Heart left ventricle (tissue), 16 donors: ENCODE data around the gene MYO3A. TPM values are rescaled to one million over a fixed set of nuclear protein-coding genes. Genes with fewer than 3 reads are reported as not detected.
A peak's percentile ranks its signal among the peaks of the same experiment; 100 is the strongest.
"Not testable (repeated sequence)": the region's sequence is repeated elsewhere in the genome, so short reads cannot be mapped to it uniquely, and the experiment has no call there.

Experiments used
- ATAC-seq, 4 donors: fragments of 200-7000 bp; cut with Tn5 transposase; one replicate each; pipeline ENCODE4 v1.9.1; 2020 to 2022; ENCODE audit warnings: moderate library complexity in 4 of 4, mild to moderate bottlenecking in 3 of 4, moderate number of reproducible peaks in 1 of 4
- DNase-seq, 5 donors: peaks; one replicate each; pipeline ENCODE4 v3.0.0-alpha.2; 2020
- H3K27ac ChIP-seq, 12 donors: fragments of 200-600 bp; sonication (generic) in 4 of 12; one replicate each; pipeline versions ENCODE4 v1.5.0 to v1.8.0; 2016 to 2022; ENCODE audit warnings: mild to moderate bottlenecking in 2 of 12
- H3K27me3 ChIP-seq, 9 donors: fragments of 200-600 bp; sonication (generic) in 2 of 9; one replicate each; pipeline versions ENCODE4 v1.5.1 to v1.8.0; 2016 to 2022; ENCODE audit warnings: mild to moderate bottlenecking in 3 of 9
- H3K36me3 ChIP-seq, 9 donors: fragments of 200-600 bp; sonication (generic) in 2 of 9; one replicate each; pipeline versions ENCODE4 v1.5.0 to v1.8.0; 2018 to 2022; ENCODE audit warnings: mild to moderate bottlenecking in 2 of 9
- H3K4me1 ChIP-seq, 12 donors: fragments of 200-600 bp; sonication (generic) in 4 of 12; one replicate each; pipeline versions ENCODE4 v1.5.0 to v1.8.0; 2016 to 2022; ENCODE audit warnings: mild to moderate bottlenecking in 3 of 12
- H3K4me3 ChIP-seq, 12 donors: fragments of 200-600 bp; sonication (generic) in 4 of 12; one replicate each; pipeline versions ENCODE4 v1.5.0 to v1.8.0; 2017 to 2022; ENCODE audit warnings: mild to moderate bottlenecking in 9 of 12, moderate library complexity in 4 of 12
- H3K9me3 ChIP-seq, 12 donors: fragments of 200-600 bp; sonication (generic) in 4 of 12; one replicate each; pipeline versions ENCODE4 v1.5.0 to v1.8.0; 2016 to 2022; ENCODE audit warnings: mild to moderate bottlenecking in 1 of 12
- POLR2A ChIP-seq, 2 donors: fragments of 450-650 bp; IDR thresholded peaks; one replicate each; pipeline ENCODE4 v1.6.1; 2017; ENCODE audit warnings: antibody characterized with exemption in 2 of 2, mild to moderate bottlenecking in 2 of 2, moderate library complexity in 2 of 2
- WGBS, 4 donors: extraction: QIAGEN DNeasy Blood & Tissue Kit in 2 of 4; methylation state at CpG; one replicate each; pipeline versions ENCODE4 v1.1.5 to v1.1.7; 2013 to 2018; 5-methylcytosine and 5-hydroxymethylcytosine counted together
- intact Hi-C, 10 donors: fragments of 100-400 bp; cut with DNase I; formaldehyde crosslinking; loops; one replicate each; pipeline versions ENCODE4 v1.11.1 to v1.14.2; 2022
- polyA plus RNA-seq, 2 donors: library from polyadenylated mRNA; stranded (reverse); fragments of 200-250 nt; gene quantifications; one replicate each; pipeline ENCODE4 v1.2.3, GENCODE V29; 2013
- total RNA-seq, 9 donors: library from RNA; depleted of rRNA in 2 of 9; stranded (reverse); fragments of >200 nt in 2 of 9; fragmentation: NEBNext Ultra II Directional in 3 of 9; extraction: Animal tissue kit (Norgen Biotek cat#: 25700) in 3 of 9; gene quantifications; one replicate each; pipeline versions ENCODE4 v1.1.0 to v1.2.4, GENCODE V29; 2016 to 2023
- TF ChIP-seq, protein P1 (sequence below), 12 donors: fragments of 200-600 bp; sonication (generic) in 4 of 12; IDR thresholded peaks; one replicate each; pipeline versions ENCODE4 v1.5.0 to v1.8.0; 2018 to 2022; ENCODE audit warnings: antibody characterized with exemption in 12 of 12, mild to moderate bottlenecking in 5 of 12
- donor health status: ischemic (EF 13 %, LVEDD 7.1; RV severe dilation, severe dysfunction).
- donor health status: healthy with polysubstance abuse.
- donor health status: DM: no; HTN: yes; CAD: no.
- donor health status: DM: no; HTN: no; CAD: no.
- donor health status: ischemic (EF 25% LVEDD 6.9; RV normal size, moderate dysfunction).
- donor health status: ischemic (EF 25% LVEDD 5.7; RV mildly dilated, moderate dysfunction).
- donor health status: healthy.
- donor health status: DM: yes; HTN: yes; CAD: no.
- donor health status: ischemic (EF 35%, LVEDD 5.7; RV mildly dilated, moderate dysfunction).
- donor health status: nonischemic (EF 11% LVEDD 7.7; RV severe dilation, severe dysfunction).
- donor health status: DM: yes; HTN: yes; CAD: no.
- donor health status: PGD.
- donor health status: ischemic (EF 29% LVEDD 5.4; RV normal size, mild dysfunction).
- donor health status: nonischemic (EF 23%, LVEDD 6.1; RV moderate dilation, normal function).

Gene MYO3A
- total and polyA plus RNA-seq, 11 donors: 0.14 TPM; not detected in 10

DNA sequence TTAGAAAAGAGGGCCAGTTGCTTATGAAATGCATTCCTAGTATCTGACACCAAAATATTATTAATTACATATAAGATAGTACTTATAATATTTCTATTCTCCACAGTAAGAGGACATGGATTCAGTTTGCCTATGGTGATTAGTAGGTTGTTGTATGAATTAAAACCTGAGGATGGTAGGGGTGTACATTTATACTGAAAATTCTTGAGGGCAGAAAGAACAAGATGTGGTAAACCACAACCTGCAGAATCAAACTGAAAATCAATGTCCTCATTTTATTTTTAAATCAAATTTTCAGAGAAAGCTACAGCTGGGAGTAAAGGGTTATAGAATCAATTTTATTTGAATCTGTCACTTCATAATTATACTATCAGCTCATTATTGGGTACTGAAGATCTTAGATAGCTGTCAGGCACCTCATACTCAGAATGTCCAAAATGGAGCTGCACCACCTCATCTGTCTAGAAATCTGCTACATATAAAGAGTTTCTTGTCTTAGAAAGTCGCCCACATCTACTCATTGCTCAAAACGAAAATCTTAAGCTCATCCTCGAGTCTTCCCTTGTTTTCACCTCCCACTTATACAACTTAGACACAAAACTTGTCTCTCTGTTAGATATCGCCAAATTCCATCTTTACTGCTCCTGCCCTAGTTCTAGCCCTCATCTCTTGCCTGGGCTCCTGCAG is 65.4 kb downstream of the MYO3A start:
- H3K4me3 ChIP-seq: no peak overlapping the region
- no peak overlapping the region for H3K27ac ChIP-seq
- H3K27me3 ChIP-seq: peaks cover 0 to 3% (median 0%) of the 10 kb centered on the region in 9 donors
- ATAC-seq: no peak
- no peak for DNase-seq
- H3K9me3 ChIP-seq: no peaks in the 10 kb centered on the region
- intact Hi-C loops: no loop called here
- no peaks in the 10 kb centered on the region for H3K36me3 ChIP-seq
- H3K4me1 ChIP-seq: no peaks in the 10 kb centered on the region
- TF ChIP-seq POLR2A (IDR thresholded peaks at IDR 0.05): no peak
- TF ChIP-seq, protein P1, sequence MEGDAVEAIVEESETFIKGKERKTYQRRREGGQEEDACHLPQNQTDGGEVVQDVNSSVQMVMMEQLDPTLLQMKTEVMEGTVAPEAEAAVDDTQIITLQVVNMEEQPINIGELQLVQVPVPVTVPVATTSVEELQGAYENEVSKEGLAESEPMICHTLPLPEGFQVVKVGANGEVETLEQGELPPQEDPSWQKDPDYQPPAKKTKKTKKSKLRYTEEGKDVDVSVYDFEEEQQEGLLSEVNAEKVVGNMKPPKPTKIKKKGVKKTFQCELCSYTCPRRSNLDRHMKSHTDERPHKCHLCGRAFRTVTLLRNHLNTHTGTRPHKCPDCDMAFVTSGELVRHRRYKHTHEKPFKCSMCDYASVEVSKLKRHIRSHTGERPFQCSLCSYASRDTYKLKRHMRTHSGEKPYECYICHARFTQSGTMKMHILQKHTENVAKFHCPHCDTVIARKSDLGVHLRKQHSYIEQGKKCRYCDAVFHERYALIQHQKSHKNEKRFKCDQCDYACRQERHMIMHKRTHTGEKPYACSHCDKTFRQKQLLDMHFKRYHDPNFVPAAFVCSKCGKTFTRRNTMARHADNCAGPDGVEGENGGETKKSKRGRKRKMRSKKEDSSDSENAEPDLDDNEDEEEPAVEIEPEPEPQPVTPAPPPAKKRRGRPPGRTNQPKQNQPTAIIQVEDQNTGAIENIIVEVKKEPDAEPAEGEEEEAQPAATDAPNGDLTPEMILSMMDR (IDR thresholded peaks at IDR 0.05): no peak
- WGBS, 4 donors: 71 to 74% (median 73%) methylated on average over 4 of the region's 4 CpGs

DNA sequence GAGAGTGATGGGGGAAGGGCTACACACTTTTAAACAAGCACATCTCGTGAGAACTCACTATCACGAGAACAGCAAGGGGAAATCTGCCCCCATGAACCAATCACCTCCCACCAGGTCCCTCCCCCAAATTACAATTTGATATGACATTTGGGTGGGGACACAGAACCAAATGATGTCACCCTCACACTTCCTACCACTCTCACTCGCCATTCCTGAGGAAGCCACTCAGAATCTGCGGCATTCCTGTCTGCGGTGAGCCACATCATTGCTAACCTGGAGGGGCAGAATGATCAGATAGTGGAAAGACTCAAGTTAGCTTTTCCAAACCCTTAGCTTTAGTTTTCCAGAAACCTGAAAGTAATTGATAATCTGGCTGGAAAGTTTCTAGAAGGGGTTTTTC is 66.9 kb downstream of the MYO3A start:
- no peaks in the 10 kb centered on the region for H3K4me1 ChIP-seq
- DNase-seq (no peak), ATAC-seq (no peak)
- H3K27me3 ChIP-seq: peaks cover 0 to 3% (median 0%) of the 10 kb centered on the region in 9 donors
- no peaks in the 10 kb centered on the region for H3K9me3 ChIP-seq
- no peak overlapping the region for H3K27ac ChIP-seq
- TF ChIP-seq, protein P1 (IDR thresholded peaks at IDR 0.05): no peak
- no peak for TF ChIP-seq POLR2A (IDR thresholded peaks at IDR 0.05)
- WGBS, 4 donors: 70 to 84% (median 73%) methylated on average over 5 of the region's 5 CpGs
- no peak overlapping the region for H3K4me3 ChIP-seq
- no peaks in the 10 kb centered on the region for H3K36me3 ChIP-seq
- intact Hi-C loops: no loop called here

DNA sequence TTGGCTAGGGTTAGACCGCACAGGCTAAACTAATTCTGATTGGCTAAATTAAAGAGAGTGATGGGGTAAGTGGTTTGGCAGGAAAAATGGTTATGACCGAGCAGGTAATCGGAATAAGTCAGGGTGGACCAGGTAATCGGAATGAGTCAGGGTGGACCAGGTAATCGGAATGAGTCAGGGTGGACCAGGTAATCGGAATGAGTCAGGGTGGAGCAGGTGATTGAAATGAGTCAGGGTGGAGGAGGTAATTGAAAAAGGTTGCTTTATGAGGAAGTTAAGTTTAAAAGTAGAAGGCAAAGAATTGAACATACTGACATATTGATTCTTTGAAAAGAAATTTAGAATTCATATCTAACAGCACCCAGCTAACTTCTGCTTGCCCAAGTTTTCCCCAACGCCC is 68.4 kb downstream of the MYO3A start:
- ATAC-seq, intact Hi-C loops, H3K27ac ChIP-seq, H3K27me3 ChIP-seq, H3K4me1 ChIP-seq, H3K4me3 ChIP-seq, H3K36me3 ChIP-seq, H3K9me3 ChIP-seq, DNase-seq: not testable (repeated sequence)
- 88 to 89% (median 89%) methylated on average over 7 of the region's 7 CpGs for WGBS, 4 donors

DNA sequence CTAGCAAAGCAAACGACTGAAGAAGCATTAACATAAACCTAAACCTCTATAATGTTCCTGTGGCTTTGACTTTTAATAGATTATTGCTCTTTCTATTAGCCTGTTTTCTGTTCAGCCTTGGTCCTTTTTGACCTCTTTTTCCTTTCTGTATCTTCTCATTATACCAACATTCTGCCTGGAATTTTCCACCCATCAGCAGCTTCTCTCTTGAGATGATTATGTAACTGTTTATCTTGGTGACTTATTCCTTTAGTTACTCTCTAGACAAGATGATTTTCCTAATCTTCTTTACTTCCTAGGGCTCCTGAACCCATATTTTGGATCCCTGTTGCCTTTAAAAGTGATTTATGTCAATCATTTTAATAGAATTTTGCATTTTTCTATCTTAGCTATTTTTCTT is 81.1 kb downstream of the MYO3A start:
- Histone ChIP-seq H3K36me3 (no peaks in the 10 kb centered on the region), H3K4me1 (peaks cover 0 to 13% (median 0%) of the 10 kb centered on the region in 12 donors), H3K9me3 (peaks cover 0 to 12% (median 2%) of the 10 kb centered on the region in 12 donors), H3K4me3 (no peak overlapping the region), H3K27me3 (no peaks in the 10 kb centered on the region), H3K27ac (peak overlapping the region in 4 of 12 donors; percentile 0 to 59 (median 8))
- WGBS, 4 donors: 21 to 34% (median 25%) methylated on average over 1 of the region's 1 CpG
- intact Hi-C loops: loop anchor here in 1 of 10 donors (10.0 kb wide), 1 partner anchor 60 kb away; no protein-coding TSS in a partner anchor
- DNase-seq: no peak
- peak in 1 of 4 donors; percentile 34 for ATAC-seq
- TF ChIP-seq, protein P1 (IDR thresholded peaks at IDR 0.05): no peak
- no peak for TF ChIP-seq POLR2A (IDR thresholded peaks at IDR 0.05)

DNA sequence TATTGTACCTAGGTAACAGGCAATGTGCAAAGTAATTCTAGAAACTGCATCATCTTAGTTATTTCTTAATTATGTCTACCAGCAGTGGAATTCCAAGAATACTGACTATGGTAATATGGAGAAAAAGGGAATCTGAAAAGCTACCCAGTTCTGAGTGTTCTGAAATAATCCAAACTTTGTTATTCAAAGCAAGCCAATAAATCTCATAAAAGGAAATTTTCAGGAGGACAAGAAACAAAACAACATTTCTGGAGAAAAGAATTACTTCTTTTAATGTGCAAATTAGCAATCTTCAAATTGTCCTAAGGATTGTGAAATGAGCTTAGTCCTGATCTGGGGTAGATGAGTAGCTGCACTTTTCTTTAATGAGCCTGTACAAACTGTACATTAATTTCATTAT is 88.8 kb downstream of the MYO3A start:
- DNase-seq: no peak
- intact Hi-C loops: no loop called here
- Histone ChIP-seq H3K36me3 (no peaks in the 10 kb centered on the region), H3K4me3 (no peak overlapping the region), H3K9me3 (peaks cover 0 to 3% (median 0%) of the 10 kb centered on the region in 12 donors), H3K27me3 (no peaks in the 10 kb centered on the region), H3K27ac (no peak overlapping the region), H3K4me1 (no peaks in the 10 kb centered on the region)
- no peak for ATAC-seq
- TF ChIP-seq, protein P1 (IDR thresholded peaks at IDR 0.05): no peak
- TF ChIP-seq POLR2A (IDR thresholded peaks at IDR 0.05): no peak
